Renal cortex interstitium (tissue), 11 donors: ENCODE measurements around the gene CPPED1. TPM values are rescaled to one million over a fixed set of nuclear protein-coding genes. Genes with fewer than 3 reads are reported as not detected.

Source experiments
- DNase-seq, 11 donors: peaks; one replicate each; pipeline ENCODE4 v3.0.0-alpha.2; 2013; ENCODE audit warnings: low read depth in 9 of 11, low spot score in 4 of 11; ENCODE audit errors: extremely low read depth in 1 of 11
- polyA plus RNA-seq, 3 donors: library from polyadenylated mRNA; unstranded; fragments of 120-200 nt; gene quantifications; one replicate each; pipeline ENCODE4 v1.2.1, GENCODE V29; 2013; ENCODE audit not compliant: insufficient read length in 3 of 3

The CPPED1 gene
- polyA plus RNA-seq, 3 donors = 21.1 to 25.1 (median 22.8) TPM

DNA sequence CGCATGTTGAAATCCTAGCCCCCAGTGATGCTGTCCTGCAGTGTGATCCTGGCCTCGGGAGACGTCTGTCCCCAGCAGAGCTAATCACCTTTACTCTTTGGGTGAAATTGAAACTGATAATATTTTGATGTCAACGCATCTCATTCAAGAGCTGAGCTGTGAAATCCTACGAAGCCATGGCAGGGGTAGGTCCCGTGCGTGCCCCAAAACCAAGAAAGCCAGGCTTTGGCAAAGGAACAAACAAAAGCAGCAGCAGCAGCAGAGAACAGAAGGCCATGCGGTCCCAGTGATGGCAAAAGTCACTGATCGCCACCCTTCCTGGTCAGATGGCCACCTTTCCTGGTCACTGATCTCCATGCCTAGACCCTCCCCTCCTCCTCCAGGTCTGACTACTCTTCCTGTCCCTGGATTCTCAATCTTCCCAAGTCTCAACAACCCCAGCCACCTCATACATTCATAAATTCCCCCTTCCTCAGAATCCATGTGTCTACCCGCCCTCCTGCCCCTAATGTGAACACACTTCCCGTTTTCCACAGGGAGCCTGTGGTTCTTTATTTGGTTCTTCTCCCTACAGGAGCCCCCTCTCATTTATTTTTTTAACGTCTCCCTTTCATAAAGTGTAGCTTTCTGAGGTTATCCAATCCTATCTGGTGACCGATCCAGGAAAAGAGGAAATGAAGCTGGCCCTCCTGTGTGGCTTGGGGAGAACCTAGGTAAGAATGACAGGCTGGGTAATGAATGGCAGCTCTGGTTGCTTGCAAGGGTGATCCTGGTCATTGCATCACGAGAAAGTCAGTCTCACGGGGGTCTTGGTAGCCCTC lies 50.3 kb downstream of the CPPED1 start:
- no peak for DNase-seq

DNA sequence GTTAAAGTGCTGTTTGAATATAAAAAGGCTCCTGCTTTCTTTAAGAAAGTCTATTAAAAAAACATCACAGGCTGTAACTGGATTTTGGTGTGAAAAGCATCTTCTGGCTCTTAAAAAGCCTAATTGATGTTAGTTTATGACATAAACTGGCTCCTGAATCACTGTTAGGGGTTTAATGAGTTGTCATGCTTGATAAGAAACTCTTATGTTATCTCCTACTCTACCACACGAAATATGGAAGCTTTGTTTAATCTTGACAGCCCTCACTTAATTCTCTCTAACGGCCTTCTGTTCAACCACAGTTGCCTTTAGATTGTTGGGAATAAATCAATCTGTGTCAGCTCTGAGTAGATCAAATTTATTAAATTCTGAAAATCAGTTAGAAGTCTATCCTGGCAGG lies 51.5 kb downstream of the CPPED1 start:
- DNase-seq = no peak

DNA sequence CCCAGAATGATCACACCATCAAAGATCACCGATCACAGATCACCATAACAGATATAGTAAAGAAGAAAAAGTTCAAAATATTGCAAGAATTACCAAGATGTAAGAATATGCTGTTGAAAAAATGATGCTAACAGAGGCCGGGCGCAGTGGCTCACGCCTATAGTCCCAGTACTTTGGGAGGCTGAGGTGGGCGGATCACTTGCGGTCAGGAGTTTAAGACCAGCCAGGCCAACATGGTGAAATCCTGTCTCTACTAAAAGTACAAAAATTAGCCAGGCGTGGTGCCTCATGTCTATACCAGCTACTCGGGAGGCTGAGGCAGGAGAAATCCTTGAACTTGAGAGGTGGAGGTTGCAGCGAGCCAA lies 53.2 kb downstream of the CPPED1 start:
- DNase-seq = no peak

DNA sequence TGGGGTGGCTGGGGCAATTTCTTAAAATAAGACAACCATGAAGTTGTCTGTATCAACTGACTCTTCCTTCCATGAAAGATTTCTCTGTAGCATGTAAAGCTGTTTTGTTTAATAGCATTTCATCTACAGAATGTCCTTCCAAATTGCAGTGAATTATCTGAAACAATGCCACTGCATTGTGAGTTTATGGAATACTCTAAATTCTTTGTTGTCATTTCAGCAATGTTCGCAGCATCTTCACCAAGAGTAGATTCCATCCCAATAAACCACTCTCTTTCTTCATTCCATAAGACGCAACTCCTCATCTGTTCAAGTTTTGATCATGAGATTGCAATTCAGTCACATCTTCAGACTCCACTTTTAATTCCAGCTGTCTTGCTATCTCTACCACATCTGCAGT lies 54.6 kb downstream of the CPPED1 start:
- DNase-seq = no peak

DNA sequence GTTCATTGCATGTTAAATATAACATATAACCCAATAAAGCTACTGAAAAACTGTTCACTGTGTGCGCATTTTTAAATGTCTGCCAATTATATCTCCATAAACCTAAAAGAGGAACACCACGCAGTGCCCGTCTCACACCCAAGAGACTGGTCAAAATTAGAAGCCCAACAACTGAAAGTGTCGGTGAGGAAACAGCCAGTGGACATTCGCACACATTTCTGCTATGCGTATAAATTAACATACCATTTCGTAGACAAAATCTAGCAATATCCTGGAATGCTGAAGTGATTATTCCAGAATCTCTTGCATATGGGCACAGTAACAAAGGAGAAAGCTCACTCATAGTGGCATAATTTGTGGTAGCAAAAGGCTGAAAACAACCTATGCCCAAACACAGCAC lies 55.9 kb downstream of the CPPED1 start:
- DNase-seq = no peak

DNA sequence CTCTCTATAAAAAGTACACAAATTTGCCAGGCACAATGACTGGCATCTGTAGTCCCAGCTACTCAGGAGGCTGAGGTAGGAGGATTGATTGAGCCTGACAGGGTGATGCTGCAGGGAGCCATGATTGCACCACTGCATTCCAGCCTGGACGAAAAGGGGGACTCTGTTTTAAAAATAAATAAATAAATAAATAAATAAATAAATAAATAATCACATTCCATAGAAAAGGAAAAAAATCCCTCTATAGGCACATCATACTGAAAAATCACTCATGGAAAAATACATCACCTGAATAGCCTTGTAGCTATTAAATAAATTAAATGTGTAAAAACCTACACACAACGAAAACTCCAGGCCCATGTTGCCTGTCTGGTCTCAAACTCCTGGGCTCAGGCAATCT lies 56.4 kb downstream of the CPPED1 start:
- DNase-seq = no peak

DNA sequence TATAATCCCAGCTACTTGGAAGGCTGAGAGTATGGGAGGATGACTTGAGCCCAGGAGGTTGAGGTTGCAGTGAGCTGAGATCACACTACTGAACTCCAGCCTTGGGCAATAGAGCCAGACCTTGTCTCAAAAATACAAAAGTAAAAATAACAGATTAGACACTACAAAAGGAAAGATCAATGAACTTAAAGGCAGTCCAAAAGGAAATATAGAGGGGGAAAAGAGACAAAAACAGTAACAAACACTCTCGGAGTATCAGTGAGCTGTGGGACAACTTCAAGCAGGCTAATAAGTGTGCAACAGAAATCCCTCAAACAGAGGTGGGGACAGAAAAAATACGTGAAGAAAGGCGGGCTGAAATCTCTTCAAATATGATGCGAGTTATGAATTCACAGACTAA lies 58.8 kb downstream of the CPPED1 start:
- DNase-seq = no peak

DNA sequence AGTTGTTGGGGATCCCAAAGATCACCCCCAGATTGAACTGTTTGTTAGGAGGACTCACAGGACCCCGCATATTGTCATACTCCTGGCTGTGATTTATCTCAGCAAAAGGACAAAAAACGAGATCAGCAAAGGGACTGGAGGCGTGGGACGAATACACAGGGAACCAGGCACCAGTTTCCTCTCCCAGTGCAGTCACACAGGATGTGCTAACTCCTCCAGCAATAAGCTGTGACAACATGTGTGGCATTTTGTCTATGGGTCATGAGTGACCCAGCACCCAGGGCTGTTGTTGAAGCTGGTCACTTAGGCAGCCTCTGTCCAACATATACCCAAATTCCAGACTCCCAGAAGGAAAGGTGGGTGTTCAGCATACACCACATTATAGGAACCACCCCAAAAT lies 60.9 kb downstream of the CPPED1 start:
- no peak for DNase-seq

DNA sequence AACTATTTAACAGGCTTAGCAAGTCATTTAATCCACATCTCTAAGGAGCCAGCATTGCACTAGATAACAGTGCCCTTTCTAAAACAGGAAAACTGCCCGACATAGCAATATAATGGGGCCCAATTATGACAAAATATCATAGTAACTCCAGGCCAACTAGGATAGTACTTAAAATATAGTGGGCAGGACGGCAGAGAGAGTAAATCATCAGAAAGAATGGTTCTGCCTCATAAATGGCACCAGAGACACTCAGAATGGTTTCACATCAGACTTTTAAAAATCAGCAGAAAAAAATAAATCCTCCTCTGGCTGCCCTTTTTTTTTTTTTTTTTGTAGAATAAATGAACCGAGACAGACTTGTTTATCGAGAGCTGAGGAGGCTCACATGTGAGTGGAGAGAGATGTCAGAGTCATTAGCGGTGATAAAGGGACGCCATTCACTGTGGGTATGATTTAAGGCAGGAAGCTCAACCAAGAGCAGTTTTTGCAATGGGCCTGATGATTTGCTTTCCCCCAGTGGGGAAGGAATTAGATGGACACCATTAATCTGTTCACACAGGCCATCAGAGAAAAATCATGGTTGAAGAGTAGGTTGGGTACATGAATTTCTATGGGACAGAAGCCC lies 62.6 kb downstream of the CPPED1 start:
- DNase-seq = peak in 7 of 11 donors; percentile 17 to 59 (median 29)

DNA sequence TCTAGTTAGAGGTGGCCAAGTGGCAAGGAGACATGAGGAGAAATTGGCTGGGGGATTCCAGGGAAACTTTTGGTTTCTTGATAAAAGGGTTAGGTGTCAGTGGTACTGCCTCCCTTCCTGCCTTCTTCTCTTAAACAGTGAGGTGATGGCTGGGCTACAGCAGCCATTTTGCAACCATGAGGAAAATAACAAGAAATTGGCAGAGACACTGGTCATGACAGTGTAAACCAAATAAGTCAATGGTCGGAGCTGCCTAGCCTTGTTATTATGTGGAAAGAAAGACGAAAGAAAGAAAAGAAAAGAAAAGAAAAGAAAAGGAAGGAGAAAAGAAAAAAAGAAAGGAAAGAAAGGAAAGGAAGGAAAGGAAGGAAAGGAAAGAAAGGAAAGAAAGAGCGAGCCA lies 63.9 kb downstream of the CPPED1 start:
- no peak for DNase-seq

DNA sequence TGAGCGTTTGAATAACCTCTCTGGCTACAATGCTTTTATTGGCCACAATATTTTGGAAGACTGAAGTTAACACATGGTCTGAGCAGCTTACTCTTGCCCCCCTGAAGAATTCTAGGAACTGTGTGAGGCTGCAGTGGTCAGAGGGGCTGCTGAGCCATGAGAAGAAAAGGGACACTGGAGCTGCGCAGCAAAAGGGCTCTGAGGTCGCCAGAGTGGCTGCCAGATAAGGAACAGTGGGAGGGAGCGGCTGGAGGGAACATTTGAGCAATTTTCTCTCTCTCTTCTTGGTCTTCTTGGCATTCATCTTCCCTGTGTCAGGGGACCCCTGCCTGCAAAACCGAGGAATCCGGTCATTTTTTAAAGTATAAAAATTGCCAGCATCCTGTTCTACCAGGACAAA lies 66.1 kb downstream of the CPPED1 start:
- DNase-seq = no peak

DNA sequence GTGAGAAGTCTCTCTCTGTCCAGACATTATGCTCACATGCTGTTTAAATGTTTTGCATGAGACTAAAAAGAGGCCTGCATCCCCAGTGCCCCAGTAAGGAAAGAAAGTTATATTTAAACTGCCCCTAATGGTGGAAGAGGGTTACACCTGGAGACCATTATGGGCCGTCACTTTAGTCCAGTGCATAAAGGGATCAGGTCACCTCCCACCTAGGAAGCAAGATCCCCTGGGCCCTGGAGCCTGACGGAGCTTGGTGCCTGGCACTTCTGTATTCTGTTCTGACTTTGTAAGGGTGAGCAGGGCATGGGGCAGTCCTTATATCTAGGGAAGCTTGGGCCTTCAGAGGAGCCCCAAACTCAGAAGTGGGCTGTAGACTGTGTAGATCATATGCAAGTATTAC lies 67.9 kb downstream of the CPPED1 start:
- no peak for DNase-seq

DNA sequence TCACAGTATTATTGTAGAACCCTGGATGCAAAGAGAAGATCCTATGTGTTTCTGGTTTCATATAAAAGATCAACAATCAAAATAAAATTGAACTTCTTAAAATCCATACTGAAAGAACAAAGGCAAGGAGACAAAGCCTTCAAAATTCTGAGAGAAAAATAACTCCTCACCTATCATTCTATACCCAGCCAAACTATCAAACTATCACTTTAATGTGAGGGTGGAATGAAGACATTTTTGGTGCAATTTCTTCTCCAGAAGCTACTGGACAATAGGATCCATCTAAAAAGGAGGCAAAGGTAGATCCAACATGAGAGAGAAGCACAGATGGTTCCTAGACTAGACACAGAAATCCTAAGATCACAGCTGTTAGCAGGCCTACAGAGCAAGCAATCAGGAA lies 71.1 kb downstream of the CPPED1 start:
- no peak for DNase-seq

DNA sequence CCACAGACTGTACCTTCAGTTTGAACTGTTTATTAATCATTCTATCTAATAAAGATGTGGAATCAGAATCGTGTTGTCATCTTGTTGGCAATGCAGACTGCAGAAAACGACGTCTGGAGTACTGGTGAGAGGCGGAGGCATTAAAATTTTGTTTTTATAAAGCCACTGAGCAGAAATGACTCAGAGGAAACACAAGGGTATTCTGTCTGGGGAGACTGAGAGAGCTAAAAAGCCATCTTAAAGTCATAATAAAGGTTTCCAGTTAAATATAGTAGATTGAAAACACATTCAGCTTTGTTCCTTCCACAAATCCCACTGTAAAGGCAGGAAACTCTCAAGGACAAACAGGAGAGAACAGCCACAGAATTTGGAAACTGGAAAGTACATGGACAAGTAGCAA lies 74.2 kb downstream of the CPPED1 start:
- no peak for DNase-seq

DNA sequence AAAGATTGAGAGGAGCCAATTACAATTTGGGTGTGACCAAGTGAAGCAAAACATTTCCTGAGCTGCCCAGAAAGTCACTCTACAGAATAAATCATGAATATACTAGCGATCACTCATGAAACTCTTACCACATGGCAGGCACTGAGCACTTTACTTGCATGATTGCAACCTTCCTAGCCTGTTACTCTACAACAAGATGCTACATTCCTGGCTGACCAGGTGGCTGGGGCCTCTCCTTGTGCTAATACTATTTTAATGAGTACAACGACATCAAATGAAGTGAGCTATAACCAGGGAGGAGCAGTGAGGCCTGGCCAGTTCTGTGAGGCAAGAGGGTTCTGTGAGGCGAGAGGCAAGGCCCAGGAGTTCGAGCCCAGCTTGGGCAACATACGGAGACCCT lies 75.2 kb downstream of the CPPED1 start:
- no peak for DNase-seq

DNA sequence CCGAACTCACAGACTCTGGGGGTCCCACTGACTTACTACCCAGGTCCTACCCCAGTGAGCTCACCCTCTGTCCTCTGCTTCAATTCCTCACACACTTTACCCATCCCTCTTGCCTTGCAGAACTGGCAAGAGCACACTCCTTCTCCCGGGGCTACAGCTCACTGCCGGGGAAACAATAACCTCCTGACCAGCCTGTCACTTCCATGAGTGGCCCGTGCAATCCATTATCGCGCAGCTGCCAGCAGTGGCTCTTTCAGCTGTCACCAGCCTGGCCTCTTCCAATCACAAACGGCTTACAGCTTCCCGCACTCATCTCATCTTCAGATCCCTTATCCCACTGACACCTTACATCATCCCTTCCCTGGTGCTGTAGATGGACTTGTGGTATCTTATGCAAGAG lies 79.5 kb downstream of the CPPED1 start:
- DNase-seq = no peak

DNA sequence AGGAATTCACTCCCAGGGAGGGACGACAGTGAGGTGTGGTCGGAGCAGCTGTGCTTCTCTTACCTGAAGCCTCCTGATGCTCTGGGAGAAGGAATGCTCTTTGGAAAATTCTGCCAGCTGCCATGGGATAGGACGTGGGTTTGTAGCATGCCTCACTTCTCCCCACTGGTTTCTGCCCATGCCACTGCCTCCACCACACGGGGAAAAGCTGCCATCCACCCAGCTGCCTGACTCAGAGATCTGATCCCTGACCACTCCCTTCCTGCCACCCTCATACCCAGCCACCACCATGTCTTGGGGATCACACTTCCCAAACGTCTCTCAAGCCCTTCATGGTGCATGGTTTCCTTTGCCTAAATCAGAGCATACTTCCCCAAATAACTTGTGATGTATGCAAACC lies 80.0 kb downstream of the CPPED1 start:
- DNase-seq = no peak

DNA sequence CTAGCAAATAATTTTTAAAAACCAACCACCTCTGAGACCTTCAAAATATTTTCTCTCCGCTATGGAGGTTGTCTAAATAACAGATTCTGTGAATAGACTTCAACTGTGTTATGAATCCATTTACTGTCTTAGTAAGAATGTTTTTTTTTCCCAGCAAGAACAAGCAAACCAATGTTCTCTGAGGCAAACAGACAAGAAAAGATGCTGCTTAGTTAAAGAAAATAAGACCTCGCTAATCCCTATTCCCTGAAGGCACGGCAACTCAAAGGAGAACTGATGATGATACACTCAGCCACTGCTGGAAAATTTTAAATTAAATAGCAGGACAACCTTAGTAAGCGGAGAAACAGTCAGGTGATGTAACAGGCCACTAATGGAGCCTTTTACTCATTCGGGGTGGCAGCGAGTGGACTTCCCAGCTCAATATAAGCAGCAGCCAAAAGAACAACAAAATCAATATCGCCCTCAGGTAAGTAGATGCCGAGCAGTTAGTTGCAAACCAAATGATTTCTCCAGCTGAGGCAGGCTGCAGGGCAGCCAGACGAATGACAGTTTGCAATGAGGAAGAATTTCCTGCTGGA lies 81.8 kb downstream of the CPPED1 start:
- DNase-seq = no peak

DNA sequence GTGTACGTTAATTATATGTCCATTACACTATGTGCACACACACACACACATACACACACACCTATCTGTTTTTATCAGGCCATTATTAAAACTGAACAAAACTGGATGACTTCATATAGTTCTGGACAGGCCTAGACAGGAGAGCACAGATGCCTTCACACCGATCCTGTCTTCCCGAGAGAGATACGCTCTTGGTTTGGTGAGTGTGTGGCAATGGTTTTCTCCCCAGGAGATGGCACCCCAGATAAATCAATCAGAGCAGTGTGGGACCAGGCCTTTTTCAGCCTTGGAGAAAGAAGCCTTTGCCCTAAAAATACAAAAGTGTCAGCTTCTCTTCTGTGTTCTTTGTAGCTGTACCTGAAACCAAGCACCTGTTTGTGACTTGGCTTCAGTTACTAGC lies 83.7 kb downstream of the CPPED1 start:
- DNase-seq = no peak

DNA sequence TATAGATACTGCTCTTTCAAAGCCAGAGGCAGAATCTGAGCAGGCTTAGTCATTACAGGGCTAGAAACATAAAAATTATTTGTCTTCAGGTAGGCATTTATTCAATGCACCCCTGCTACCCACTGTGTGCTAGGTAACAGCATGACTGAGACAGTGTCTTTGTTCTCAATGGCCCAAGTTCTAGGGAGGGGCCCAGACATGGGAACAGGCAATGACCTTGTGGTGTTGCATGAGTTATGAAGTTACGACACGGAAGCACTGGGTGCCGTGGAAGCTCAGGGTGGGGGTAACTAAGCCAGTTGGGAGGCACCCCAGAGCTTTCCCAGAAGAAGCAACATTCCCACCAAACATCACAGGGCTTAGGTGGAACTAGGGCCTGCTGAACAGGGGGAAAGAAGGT lies 87.0 kb downstream of the CPPED1 start:
- DNase-seq = no peak

DNA sequence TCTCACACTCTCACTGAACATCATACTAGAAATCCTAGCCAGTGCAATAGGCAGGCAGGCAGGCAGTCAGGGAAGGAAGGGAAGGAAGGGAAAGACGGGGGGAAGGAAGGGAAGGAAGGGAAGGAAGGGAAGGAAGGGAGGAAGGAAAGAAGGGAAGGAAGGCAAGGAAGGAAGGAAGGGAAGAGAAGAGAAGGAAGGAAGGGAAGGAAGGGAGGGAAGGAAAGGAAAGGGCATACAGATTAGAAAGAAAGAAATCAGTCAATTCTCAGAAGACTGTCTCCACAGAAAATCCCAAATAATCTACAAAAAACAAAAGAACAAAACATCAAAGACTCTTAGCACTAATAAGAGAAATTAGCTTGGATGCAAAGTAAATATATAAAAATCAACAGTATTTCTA lies 93.9 kb downstream of the CPPED1 start:
- DNase-seq = no peak
